ENCODE data around the gene LETM1. TPM values are rescaled to one million over a fixed set of nuclear protein-coding genes. Genes with fewer than 3 reads are reported as not detected.
A peak's percentile ranks its signal among the peaks of the same experiment; 100 is the strongest.

Gene LETM1
- total RNA-seq, 1 experiment from 2014 or later: 102 TPM

DNA sequence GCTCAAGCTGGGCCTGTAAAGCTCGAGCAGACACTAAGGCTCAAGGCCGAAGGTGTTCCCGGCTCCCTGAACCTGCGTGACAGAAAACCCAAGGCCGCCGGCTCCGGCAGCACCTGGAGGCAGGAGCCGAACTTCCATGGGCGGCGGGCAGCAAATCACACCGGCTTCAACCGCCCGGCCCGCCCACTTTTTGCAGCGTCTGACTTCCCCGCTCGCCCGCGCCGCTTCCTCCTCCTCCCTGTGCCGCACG, 14.3 kb upstream of the LETM1 start:
- peaks cover 28% of the 10 kb centered on the region for H3K4me1 ChIP-seq (ENCODE audit: insufficient read depth, low read length, poor library complexity, severe bottlenecking)
- intact Hi-C loops (cut with micrococcal nuclease; ENCODE audit: unreplicated experiment): no loop called here
- H3K36me3 ChIP-seq (ENCODE audit: insufficient read depth, low read length, poor library complexity, severe bottlenecking): no peaks in the 10 kb centered on the region
- CTCF ChIA-PET: no interaction called here
- no peak for TF ChIP-seq EZH2 (IDR thresholded peaks at IDR 0.05; ENCODE audit: borderline replicate concordance, low read depth, low read length, poor library complexity, severe bottlenecking)
- TF ChIP-seq, protein P1, sequence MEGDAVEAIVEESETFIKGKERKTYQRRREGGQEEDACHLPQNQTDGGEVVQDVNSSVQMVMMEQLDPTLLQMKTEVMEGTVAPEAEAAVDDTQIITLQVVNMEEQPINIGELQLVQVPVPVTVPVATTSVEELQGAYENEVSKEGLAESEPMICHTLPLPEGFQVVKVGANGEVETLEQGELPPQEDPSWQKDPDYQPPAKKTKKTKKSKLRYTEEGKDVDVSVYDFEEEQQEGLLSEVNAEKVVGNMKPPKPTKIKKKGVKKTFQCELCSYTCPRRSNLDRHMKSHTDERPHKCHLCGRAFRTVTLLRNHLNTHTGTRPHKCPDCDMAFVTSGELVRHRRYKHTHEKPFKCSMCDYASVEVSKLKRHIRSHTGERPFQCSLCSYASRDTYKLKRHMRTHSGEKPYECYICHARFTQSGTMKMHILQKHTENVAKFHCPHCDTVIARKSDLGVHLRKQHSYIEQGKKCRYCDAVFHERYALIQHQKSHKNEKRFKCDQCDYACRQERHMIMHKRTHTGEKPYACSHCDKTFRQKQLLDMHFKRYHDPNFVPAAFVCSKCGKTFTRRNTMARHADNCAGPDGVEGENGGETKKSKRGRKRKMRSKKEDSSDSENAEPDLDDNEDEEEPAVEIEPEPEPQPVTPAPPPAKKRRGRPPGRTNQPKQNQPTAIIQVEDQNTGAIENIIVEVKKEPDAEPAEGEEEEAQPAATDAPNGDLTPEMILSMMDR (conservative IDR thresholded peaks at IDR 0.05; ENCODE audit: low read depth, low read length): no peak
- no peaks in the 10 kb centered on the region for H3K9me3 ChIP-seq (ENCODE audit: low read depth, low read length, poor library complexity, severe bottlenecking)
- H3K27me3 ChIP-seq (replicated peaks; ENCODE audit: insufficient read depth, low read depth, low read length, poor library complexity): no peaks in the 10 kb centered on the region
- POLR2A ChIA-PET (ENCODE audit: low non-redundant PET): no interaction called here
- peak overlapping the region; percentile 99 for H3K27ac ChIP-seq (ENCODE audit: low read depth, low read length, poor library complexity, severe bottlenecking)
- BruUV-seq (replicated peaks): no TSS peak
- peak overlapping the region; percentile 65 for H3K4me3 ChIP-seq (ENCODE audit: low read depth, low read length, poor library complexity, severe bottlenecking)
- peak; percentile 90 for DNase-seq (ENCODE audit: low spot score)

DNA sequence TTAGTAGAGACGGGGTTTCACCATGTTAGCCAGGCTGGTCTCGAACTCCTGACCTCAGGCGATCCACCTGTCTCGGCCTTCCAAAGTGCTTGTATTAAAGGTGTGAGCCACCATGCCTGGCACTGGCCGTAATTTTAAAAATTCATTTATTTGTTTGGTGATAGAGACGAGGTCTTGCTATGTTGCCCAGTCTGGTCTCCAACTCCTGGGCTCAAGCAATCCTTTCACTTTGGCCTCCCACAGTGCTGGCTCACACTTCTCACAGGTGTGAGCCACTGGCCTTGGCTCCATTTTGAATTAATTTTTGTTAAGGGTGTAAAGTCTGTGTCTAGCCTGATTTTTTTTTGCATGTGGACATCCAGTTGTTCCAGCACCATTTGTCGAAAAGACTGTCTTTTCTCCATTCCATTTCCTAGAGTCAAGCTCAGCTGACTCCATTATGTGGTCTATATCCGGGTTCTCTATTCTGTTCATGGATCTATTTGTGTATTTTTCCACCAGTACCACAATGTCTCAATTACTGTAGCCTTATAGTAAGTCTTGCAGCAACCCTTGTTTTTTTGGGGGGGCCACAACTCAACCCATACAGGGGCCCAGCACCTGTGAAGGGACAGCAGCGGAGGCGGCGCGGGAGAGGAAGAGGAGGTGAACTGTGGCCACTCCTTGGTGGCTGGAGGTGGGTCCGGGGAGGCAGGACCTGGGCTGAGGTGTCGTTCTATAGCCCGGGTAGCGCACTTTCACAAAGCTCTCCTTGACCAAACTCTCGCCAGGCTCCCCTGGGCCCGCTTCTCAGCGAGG, 13.8 kb upstream of the LETM1 start:
- Histone ChIP-seq H3K27me3 (replicated peaks; ENCODE audit: insufficient read depth, low read depth, low read length, poor library complexity) (no peaks in the 10 kb centered on the region), H3K27ac (ENCODE audit: low read depth, low read length, poor library complexity, severe bottlenecking) (peak overlapping the region; percentile 99), H3K4me3 (ENCODE audit: low read depth, low read length, poor library complexity, severe bottlenecking) (peak overlapping the region; percentile 65), H3K36me3 (ENCODE audit: insufficient read depth, low read length, poor library complexity, severe bottlenecking) (no peaks in the 10 kb centered on the region), H3K4me1 (ENCODE audit: insufficient read depth, low read length, poor library complexity, severe bottlenecking) (peaks cover 27% of the 10 kb centered on the region), H3K9me3 (ENCODE audit: low read depth, low read length, poor library complexity, severe bottlenecking) (no peaks in the 10 kb centered on the region)
- CTCF ChIA-PET: no interaction called here
- TF ChIP-seq, protein P1 (conservative IDR thresholded peaks at IDR 0.05; ENCODE audit: low read depth, low read length): no peak
- no peak for TF ChIP-seq EZH2 (IDR thresholded peaks at IDR 0.05; ENCODE audit: borderline replicate concordance, low read depth, low read length, poor library complexity, severe bottlenecking)
- intact Hi-C loops (cut with micrococcal nuclease; ENCODE audit: unreplicated experiment): no loop called here
- no peak for DNase-seq (ENCODE audit: low spot score)
- POLR2A ChIA-PET (ENCODE audit: low non-redundant PET): no interaction called here
- no TSS peak for BruUV-seq (replicated peaks)

DNA sequence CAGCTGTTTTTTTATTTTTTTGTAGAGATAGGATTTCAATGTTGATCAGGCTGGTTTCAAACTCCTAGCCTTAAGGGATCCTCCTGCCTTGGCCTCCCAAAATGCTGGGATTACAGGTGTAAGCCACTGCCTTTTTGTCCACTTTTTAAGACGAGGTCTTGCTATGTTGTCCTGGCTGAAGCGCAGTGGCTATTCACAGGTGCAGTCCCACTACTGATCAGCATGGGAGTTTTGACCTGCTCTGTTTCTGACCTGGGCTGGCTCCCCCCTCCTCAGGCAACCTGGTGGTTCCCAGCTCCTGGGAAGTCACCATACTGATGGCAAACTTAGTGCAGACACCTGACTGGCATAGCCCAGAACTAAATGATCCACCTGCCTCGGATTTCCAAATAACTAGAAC, 13.0 kb upstream of the LETM1 start:
- intact Hi-C loops (cut with micrococcal nuclease; ENCODE audit: unreplicated experiment): no loop called here
- H3K4me3 ChIP-seq (ENCODE audit: low read depth, low read length, poor library complexity, severe bottlenecking): no peak overlapping the region
- POLR2A ChIA-PET (ENCODE audit: low non-redundant PET): no interaction called here

More for the DNA sequence above, 13.0 kb upstream of the LETM1 start:
- Histone ChIP-seq H3K36me3 (ENCODE audit: insufficient read depth, low read length, poor library complexity, severe bottlenecking) (no peaks in the 10 kb centered on the region), H3K27me3 (replicated peaks; ENCODE audit: insufficient read depth, low read depth, low read length, poor library complexity) (no peaks in the 10 kb centered on the region), H3K9me3 (ENCODE audit: low read depth, low read length, poor library complexity, severe bottlenecking) (no peaks in the 10 kb centered on the region), H3K4me1 (ENCODE audit: insufficient read depth, low read length, poor library complexity, severe bottlenecking) (peaks cover 19% of the 10 kb centered on the region), H3K27ac (ENCODE audit: low read depth, low read length, poor library complexity, severe bottlenecking) (no peak overlapping the region)
- no peak for TF ChIP-seq EZH2 (IDR thresholded peaks at IDR 0.05; ENCODE audit: borderline replicate concordance, low read depth, low read length, poor library complexity, severe bottlenecking)
- TF ChIP-seq, protein P1 (conservative IDR thresholded peaks at IDR 0.05; ENCODE audit: low read depth, low read length): no peak
- DNase-seq (ENCODE audit: low spot score): no peak
- CTCF ChIA-PET: no interaction called here
- BruUV-seq (replicated peaks): no TSS peak

Data from A673 (cell line).